ENCODE results near the gene MIS18A.

Gene MIS18A

GRCh38 chr21:32233055-32233546 lies 45.7 kb downstream of the MIS18A start:
- FAIRE-seq (no peak), DNase-seq (ENCODE audit: insufficient read length, low spot score) (no peak)
- TF ChIP-seq CTCF (IDR thresholded peaks at IDR 0.05; ENCODE audit: insufficient read depth, missing control alignments) = no peak

GRCh38 chr21:32226444-32226843 lies 52.4 kb downstream of the MIS18A start:
- TF ChIP-seq CTCF (IDR thresholded peaks at IDR 0.05; ENCODE audit: insufficient read depth, missing control alignments) = no peak
- FAIRE-seq (no peak), DNase-seq (ENCODE audit: insufficient read length, low spot score) (no peak)
